HG03025 (cell line): ENCODE measurements around the gene PPP1R16B.
A peak's percentile ranks its signal among the peaks of the same experiment; 100 is the strongest.

Source experiments
- ATAC-seq: cut with Tn5 transposase; IDR thresholded peaks from one replicate; pipeline ENCODE4 v1.9.1; 2021; ENCODE audit warnings: mild to moderate bottlenecking, moderate library complexity; ENCODE audit not compliant: unreplicated experiment, low FRiP score

The PPP1R16B gene

GRCh38 chr20:38893056-38893564 lies 87.6 kb downstream of the PPP1R16B start:
- peak; percentile 19 for ATAC-seq

- ATAC-seq = peak; percentile 38
These were observed 88.1 kb downstream of the PPP1R16B start for GRCh38 chr20:38893565-38894090.

GRCh38 chr20:38894091-38894847 lies 88.8 kb downstream of the PPP1R16B start:
- ATAC-seq = no peak

GRCh38 chr20:38895098-38895949 lies 89.8 kb downstream of the PPP1R16B start:
- ATAC-seq = no peak

- ATAC-seq = no peak
These were observed 90.6 kb downstream of the PPP1R16B start for GRCh38 chr20:38896009-38896594.

- ATAC-seq = no peak
These were observed 91.8 kb downstream of the PPP1R16B start for GRCh38 chr20:38897267-38897666.

- ATAC-seq = no peak
These were observed 95.1 kb downstream of the PPP1R16B start for GRCh38 chr20:38900606-38901005.

- ATAC-seq = no peak
These were observed 97.1 kb downstream of the PPP1R16B start for GRCh38 chr20:38902601-38903000.

GRCh38 chr20:38903335-38903734 lies 97.8 kb downstream of the PPP1R16B start:
- no peak for ATAC-seq

- ATAC-seq = no peak
These were observed 99.9 kb downstream of the PPP1R16B start for GRCh38 chr20:38905375-38905774.

GRCh38 chr20:38907918-38908677 lies 102.6 kb downstream of the PPP1R16B start:
- ATAC-seq = no peak

GRCh38 chr20:38915355-38915754 lies 109.9 kb downstream of the PPP1R16B start:
- no peak for ATAC-seq

GRCh38 chr20:38917657-38918056 lies 112.2 kb downstream of the PPP1R16B start:
- ATAC-seq = no peak

GRCh38 chr20:38918172-38918571 lies 112.7 kb downstream of the PPP1R16B start:
- no peak for ATAC-seq

GRCh38 chr20:38919683-38920082 lies 114.2 kb downstream of the PPP1R16B start:
- no peak for ATAC-seq

- ATAC-seq = no peak
These were observed 114.9 kb downstream of the PPP1R16B start for GRCh38 chr20:38920411-38920810.

- no peak for ATAC-seq
These were observed 115.4 kb downstream of the PPP1R16B start for GRCh38 chr20:38920851-38921250.

GRCh38 chr20:38924718-38925117 lies 119.2 kb downstream of the PPP1R16B start:
- ATAC-seq = no peak

- ATAC-seq = peak; percentile 94
These were observed 120.8 kb downstream of the PPP1R16B start, which contains the start of gene FAM83D for GRCh38 chr20:38926142-38926933. Gene FAM83D (plus strand): TSS chr20:38926417. CDS start chr20:38926443, 26 bp downstream.
